CD4-positive, alpha-beta T cell (primary cell): ENCODE results near the gene FLYWCH1. TPM values are rescaled to one million over a fixed set of nuclear protein-coding genes. Genes with fewer than 3 reads are reported as not detected.
A peak's percentile ranks its signal among the peaks of the same experiment; 100 is the strongest.

Experiments used
- ATAC-seq: fragments of 200-7000 bp; cut with Tn5 transposase; one replicate; pipeline ENCODE4 v1.10.0; 2022; ENCODE audit warnings: mild to moderate bottlenecking; ENCODE audit not compliant: poor library complexity
- CTCF ChIA-PET: fragments of 350-600 bp; sonication (Branson Sonifier 250); formaldehyde crosslinking; loops from one replicate; lab custom pipeline; 2021; ENCODE audit warnings: antibody characterized with exemption, inconsistent platforms; lab: Charles Lee
- POLR2A ChIA-PET: fragments of 350-600 bp; sonication (Branson Sonifier 250); formaldehyde crosslinking; loops from one replicate; lab custom pipeline; 2021; ENCODE audit warnings: antibody characterized with exemption, inconsistent platforms; lab: Charles Lee
- DNase-seq, 14 experiments: peaks; one replicate each; pipeline ENCODE4 v3.0.0-alpha.2; 2013 to 2020; ENCODE audit warnings: mixed read lengths in 2 of 14
- H3K27ac ChIP-seq, 2 donors: one replicate each; pipeline versions ENCODE4 v1.5.1 to v1.7.0; 2013; ENCODE audit warnings: low read length in 2 of 2, low read depth in 1 of 2, mild to moderate bottlenecking in 1 of 2
- H3K27me3 ChIP-seq, 2 experiments: 1 replicate in 1 of 2; 2 replicates in 1 of 2; pipeline versions ENCODE4 v1.6.1 to v1.7.0; 2013; ENCODE audit warnings: low read length in 2 of 2, control low read depth in 1 of 2, mild to moderate bottlenecking in 1 of 2, moderate library complexity in 1 of 2; ENCODE audit not compliant: insufficient read depth in 2 of 2, control insufficient read depth in 1 of 2
- H3K36me3 ChIP-seq: one replicate; pipeline ENCODE4 v1.6.1; 2013; ENCODE audit warnings: low read length, control low read depth; ENCODE audit not compliant: insufficient read depth
- H3K4me1 ChIP-seq: one replicate; pipeline ENCODE4 v1.6.1; 2013; ENCODE audit warnings: low read length, control low read depth; ENCODE audit not compliant: insufficient read depth
- H3K4me3 ChIP-seq: one replicate; pipeline ENCODE4 v1.5.1; 2013; ENCODE audit warnings: mild to moderate bottlenecking, low read length, moderate library complexity
- H3K9me3 ChIP-seq, 2 experiments: 1 replicate in 1 of 2; 2 replicates in 1 of 2; pipeline versions ENCODE4 v1.6.1 to v1.7.0; 2013; ENCODE audit warnings: low read length in 2 of 2, mild to moderate bottlenecking in 2 of 2, control low read depth in 1 of 2, moderate library complexity in 1 of 2; ENCODE audit not compliant: control insufficient read depth in 1 of 2, insufficient read depth in 1 of 2
- H3K27ac Mint-ChIP-seq: one replicate; pipeline ENCODE4 v1.8.0; 2020; ENCODE audit warnings: mixed read lengths
- H3K27me3 Mint-ChIP-seq: one replicate; pipeline ENCODE4 v1.8.0; 2021; ENCODE audit warnings: mixed read lengths
- H3K36me3 Mint-ChIP-seq: one replicate; pipeline ENCODE4 v1.8.0; 2021; ENCODE audit warnings: low read depth, mixed read lengths
- H3K4me1 Mint-ChIP-seq: one replicate; pipeline ENCODE4 v1.8.0; 2021; ENCODE audit warnings: low read depth, mixed read lengths
- H3K4me3 Mint-ChIP-seq: one replicate; pipeline ENCODE4 v1.8.0; 2020; ENCODE audit warnings: mild to moderate bottlenecking, mixed read lengths
- H3K9me3 Mint-ChIP-seq: one replicate; pipeline ENCODE4 v1.8.0; 2020; ENCODE audit warnings: mixed read lengths
- CTCF ChIP-seq: fragments of 200-600 bp; IDR thresholded peaks from one replicate; pipeline ENCODE4 v1.8.0; 2022; ENCODE audit warnings: antibody characterized with exemption, mild to moderate bottlenecking
- intact Hi-C, 2 experiments: fragments of 100-400 bp; cut with DNase I in 1 of 2; cut with micrococcal nuclease in 1 of 2; formaldehyde crosslinking; loops; one replicate each; pipeline versions ENCODE4 v1.15.1 to v1.9.0; 2023 to 2025; cut with DNase I, micrococcal nuclease
- total RNA-seq, 174 experiments: library from RNA in 2 of 174; stranded (reverse) in 2 of 174; gene quantifications; one replicate each; pipeline ENCODE4 v1.2.3 and lab custom pipeline; 2021 to 2026

Gene FLYWCH1
- total RNA-seq, 2 experiments from 2014 or later = 84.8 to 97.0 TPM

- peak overlapping the region; percentile 84 for H3K4me3 Mint-ChIP-seq
- CTCF ChIA-PET = interaction anchor here (0.8 to 3.0 kb wide), 14 partner anchors 14 to 90 kb away, joined by 3 to 27 read pairs (median 10); partner anchors contain the start of genes ELOB, FLYWCH1, FLYWCH2 and PRSS21
- intact Hi-C loops = loop anchor here in 1 of 2 experiments (5.0 kb wide), 2 partner anchors 90 to 145 kb away; partner anchors contain the start of genes ELOB and PRSS27
- ATAC-seq (no peak), DNase-seq (no peak)
- TF ChIP-seq CTCF = no peak
- peak overlapping the region; percentile 73 to 77 for H3K27ac ChIP-seq
- POLR2A ChIA-PET = interaction anchor here (0.8 to 1.9 kb wide), 7 partner anchors 14 to 280 kb away, joined by 4 to 31 read pairs (median 8); partner anchors contain the start of genes ELOB, FLYWCH2, KCTD5 and SRRM2
- H3K36me3 ChIP-seq = no peaks in the 10 kb centered on the region
- peak overlapping the region; percentile 79 for H3K27ac Mint-ChIP-seq
- no peaks in the 10 kb centered on the region for H3K9me3 Mint-ChIP-seq
- H3K27me3 Mint-ChIP-seq = no peaks in the 10 kb centered on the region
- H3K4me1 Mint-ChIP-seq = peaks cover 20% of the 10 kb centered on the region
- H3K4me1 ChIP-seq = peaks cover 18% of the 10 kb centered on the region
- peak overlapping the region; percentile 79 for H3K4me3 ChIP-seq
- H3K36me3 Mint-ChIP-seq = no peaks in the 10 kb centered on the region
- no peaks in the 10 kb centered on the region for H3K9me3 ChIP-seq
- H3K27me3 ChIP-seq = no peaks in the 10 kb centered on the region
Measured at GRCh38 chr16:2867661-2867986, 44.1 kb upstream of the FLYWCH1 start.

GRCh38 chr16:2867987-2868789 lies 43.5 kb upstream of the FLYWCH1 start:
- ChIA-PET POLR2A (interaction anchor here (0.8 to 1.9 kb wide), 10 partner anchors 14 to 281 kb away, joined by 3 to 31 read pairs (median 6); partner anchors contain the start of genes ELOB, FLYWCH2, KCTD5 and SRRM2), CTCF (interaction anchor here (0.6 to 3.0 kb wide), 25 partner anchors 9 to 204 kb away, joined by 3 to 27 read pairs (median 5); partner anchors contain the start of genes ELOB, FLYWCH1, FLYWCH2 and KCTD5)
- peak overlapping the region; percentile 79 for H3K27ac Mint-ChIP-seq
- Histone ChIP-seq H3K27me3 (no peaks in the 10 kb centered on the region), H3K36me3 (no peaks in the 10 kb centered on the region), H3K4me3 (peak overlapping the region; percentile 79), H3K27ac (peak overlapping the region; percentile 73 to 77), H3K4me1 (peaks cover 18% of the 10 kb centered on the region), H3K9me3 (no peaks in the 10 kb centered on the region)
- no peaks in the 10 kb centered on the region for H3K36me3 Mint-ChIP-seq
- TF ChIP-seq CTCF = peak; percentile 96
- ATAC-seq (peak; percentile 97), DNase-seq (peak; percentile 86 to 98 (median 92))
- peaks cover 20% of the 10 kb centered on the region for H3K4me1 Mint-ChIP-seq
- intact Hi-C loops = loop anchor here (1.0 to 5.0 kb wide), 5 partner anchors 15 to 146 kb away; partner anchors contain the start of genes ELOB (in 1 of the 2), FLYWCH2 (in 1 of the 2) and PRSS27 (in 1 of the 2)
- no peaks in the 10 kb centered on the region for H3K27me3 Mint-ChIP-seq
- H3K4me3 Mint-ChIP-seq = peak overlapping the region; percentile 84
- H3K9me3 Mint-ChIP-seq = no peaks in the 10 kb centered on the region

GRCh38 chr16:2871926-2872325 lies 39.8 kb upstream of the FLYWCH1 start:
- intact Hi-C loops = loop anchor here in 1 of 2 experiments (5.0 kb wide), 1 partner anchor 535 kb away; no protein-coding TSS in a partner anchor
- POLR2A ChIA-PET = interaction anchor here (1.2 to 1.4 kb wide), 2 partner anchors 11 to 40 kb away, joined by 3 to 4 read pairs; partner anchors contain the start of genes FLYWCH1 and FLYWCH2
- no peaks in the 10 kb centered on the region for H3K27me3 Mint-ChIP-seq

More at GRCh38 chr16:2871926-2872325, 39.8 kb upstream of the FLYWCH1 start:
- DNase-seq (no peak), ATAC-seq (no peak)
- peaks cover 24% of the 10 kb centered on the region for H3K4me1 ChIP-seq
- CTCF ChIA-PET = interaction anchor here (1.5 to 1.6 kb wide), 2 partner anchors 40 to 48 kb away, joined by 5 to 6 read pairs; partner anchors contain the start of gene FLYWCH1
- H3K36me3 ChIP-seq = no peaks in the 10 kb centered on the region
- no peak overlapping the region for H3K4me3 ChIP-seq
- no peak overlapping the region for H3K27ac ChIP-seq
- no peaks in the 10 kb centered on the region for H3K9me3 ChIP-seq
- Mint-ChIP-seq H3K9me3 (no peaks in the 10 kb centered on the region), H3K36me3 (no peaks in the 10 kb centered on the region), H3K4me3 (no peak overlapping the region), H3K27ac (no peak overlapping the region), H3K4me1 (peaks cover 13% of the 10 kb centered on the region)
- no peaks in the 10 kb centered on the region for H3K27me3 ChIP-seq
- no peak for TF ChIP-seq CTCF
